ENCODE data around the gene PLXNA1.

- TF ChIP-seq CTCF (IDR thresholded peaks at IDR 0.05): no peak
- no peak for TF ChIP-seq POLR2A (IDR thresholded peaks at IDR 0.05)
Observed at GRCh38 chr3:126980266-126980811, 2.6 kb upstream of the PLXNA1 start.

All from uterus (tissue), 2 donors.